Measurements from ENCODE around the gene IFI35.
"Not testable (repeated sequence)": the region's sequence is repeated elsewhere in the genome, so short reads cannot be mapped to it uniquely, and the experiment has no call there.

The IFI35 gene

DNA sequence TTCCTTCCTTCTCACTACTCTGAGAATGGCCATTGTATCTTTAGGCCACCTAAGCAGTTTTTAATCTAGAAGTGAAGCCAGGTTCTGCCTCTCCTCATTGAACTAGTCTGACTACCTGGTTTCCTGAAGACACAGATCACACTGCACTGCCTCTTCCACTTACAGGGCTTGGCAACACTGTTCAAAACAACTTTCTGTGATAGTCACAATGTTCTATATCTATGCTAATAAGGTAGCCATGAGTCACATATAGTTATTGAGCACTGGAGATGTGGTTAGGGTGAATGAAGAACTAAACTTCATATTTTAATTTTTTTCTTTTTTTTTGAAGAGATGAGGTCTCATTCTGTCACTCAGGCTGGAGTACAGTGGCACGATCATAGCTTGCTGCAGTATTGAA lies 45.4 kb downstream of the IFI35 start:
- no peak for FAIRE-seq
- DNase-seq (ENCODE audit: low spot score) = no peak

- not testable (repeated sequence) for DNase-seq (ENCODE audit: low spot score); FAIRE-seq
Observed at GRCh38 chr17:43053008-43053407, 46.4 kb downstream of the IFI35 start.

DNA sequence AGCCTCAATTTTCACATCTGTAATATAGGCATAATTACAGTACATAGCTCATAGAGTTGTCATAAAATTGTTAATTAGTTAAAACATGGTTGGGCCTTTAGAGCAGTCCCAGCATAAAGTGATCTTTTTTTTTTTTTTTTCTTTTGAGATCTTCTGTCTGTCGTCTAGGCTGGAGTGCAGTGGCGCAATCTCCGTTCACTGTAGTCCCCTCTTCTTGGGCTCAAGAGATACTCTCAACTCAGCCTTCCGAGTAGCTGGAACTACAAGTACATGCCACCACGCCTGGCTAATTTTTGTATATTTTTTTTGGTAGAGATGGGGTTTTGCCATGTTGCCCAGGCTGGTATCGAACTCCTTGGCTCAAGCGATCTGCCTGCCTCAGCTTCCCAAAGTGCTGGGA lies 49.5 kb downstream of the IFI35 start:
- DNase-seq (ENCODE audit: low spot score) (no peak), FAIRE-seq (no peak)

- no peak for DNase-seq (ENCODE audit: low spot score)
- no peak for FAIRE-seq
Observed at GRCh38 chr17:43062984-43063638, 56.5 kb downstream of the IFI35 start.
